Osteocyte (in vitro differentiated cells): ENCODE measurements around the gene FAM120B. TPM values are rescaled to one million over a fixed set of nuclear protein-coding genes. Genes with fewer than 3 reads are reported as not detected.

Source experiments
- DNase-seq: peaks from one replicate; pipeline ENCODE4 v3.0.0; 2021; ENCODE audit warnings: mixed read lengths; ENCODE audit not compliant: unreplicated experiment; ENCODE audit errors: extremely low spot score
- H3K27ac Mint-ChIP-seq: one replicate; pipeline ENCODE4 v1.8.0; 2021; ENCODE audit warnings: mild to moderate bottlenecking, mixed read lengths; ENCODE audit not compliant: unreplicated experiment
- H3K27me3 Mint-ChIP-seq: one replicate; pipeline ENCODE4 v1.8.0; 2021; ENCODE audit warnings: mixed read lengths; ENCODE audit not compliant: unreplicated experiment
- H3K36me3 Mint-ChIP-seq: one replicate; pipeline ENCODE4 v1.8.0; 2021; ENCODE audit warnings: mixed read lengths; ENCODE audit not compliant: unreplicated experiment
- H3K4me1 Mint-ChIP-seq: one replicate; pipeline ENCODE4 v1.8.0; 2021; ENCODE audit warnings: mixed read lengths; ENCODE audit not compliant: unreplicated experiment
- H3K4me3 Mint-ChIP-seq: one replicate; pipeline ENCODE4 v1.8.0; 2021; ENCODE audit warnings: mild to moderate bottlenecking, moderate library complexity, mixed read lengths; ENCODE audit not compliant: unreplicated experiment
- H3K9me3 Mint-ChIP-seq: one replicate; pipeline ENCODE4 v1.8.0; 2021; ENCODE audit warnings: mixed read lengths; ENCODE audit not compliant: unreplicated experiment
- CTCF ChIP-seq: fragments of 200-600 bp; sonication (generic); IDR thresholded peaks from 2 replicates; pipeline ENCODE4 v1.5.0; 2021; ENCODE audit warnings: antibody characterized with exemption, mild to moderate bottlenecking, moderate library complexity
- total RNA-seq: library from RNA; stranded (reverse); gene quantifications from 2 replicates; pipeline ENCODE4 v1.2.1, GENCODE V29; 2021

FAM120B gene
- total RNA-seq, 1 donor from 2014 or later = 36.9 TPM

GRCh38 chr6:170312876-170313275 is 6.3 kb downstream of the FAM120B start:
- H3K27me3 Mint-ChIP-seq = no peaks in the 10 kb centered on the region
- no peak overlapping the region for H3K4me3 Mint-ChIP-seq
- H3K9me3 Mint-ChIP-seq = no peaks in the 10 kb centered on the region
- H3K4me1 Mint-ChIP-seq = peaks cover 17% of the 10 kb centered on the region
- TF ChIP-seq CTCF = no peak
- DNase-seq = no peak
- peaks cover 11% of the 10 kb centered on the region for H3K36me3 Mint-ChIP-seq
- H3K27ac Mint-ChIP-seq = no peak overlapping the region

DNA sequence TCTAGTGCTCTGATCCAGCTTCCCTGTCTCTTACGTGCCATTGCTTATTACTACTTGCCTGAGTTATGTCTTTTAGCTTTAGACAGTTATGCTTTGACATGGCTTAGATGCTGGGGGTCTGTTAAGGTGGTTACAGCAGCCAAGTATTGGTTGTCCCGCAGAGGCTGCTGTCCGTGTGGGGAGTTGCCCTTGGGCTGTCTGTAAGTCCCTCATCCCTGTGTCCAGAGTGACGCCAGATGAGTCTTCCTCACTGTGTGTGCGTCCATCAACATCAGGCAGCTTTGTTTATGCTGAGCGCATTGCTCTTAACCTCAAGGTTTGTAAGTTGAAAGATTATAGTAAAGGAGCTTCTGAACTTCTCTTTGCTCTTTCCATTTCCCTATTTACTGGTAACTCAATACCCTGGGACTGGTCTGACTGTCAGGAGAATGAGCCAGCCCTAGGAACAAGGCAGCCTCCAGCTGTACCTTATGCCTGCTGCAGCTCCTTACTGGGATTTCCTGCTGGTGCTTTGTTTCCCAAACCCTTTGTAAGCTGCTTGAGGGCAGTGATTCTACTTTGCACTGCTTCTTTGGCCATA is 7.2 kb downstream of the FAM120B start:
- TF ChIP-seq CTCF = no peak
- Mint-ChIP-seq H3K4me3 (no peak overlapping the region), H3K9me3 (no peaks in the 10 kb centered on the region), H3K36me3 (peaks cover 15% of the 10 kb centered on the region), H3K27me3 (no peaks in the 10 kb centered on the region), H3K27ac (no peak overlapping the region), H3K4me1 (peaks cover 7% of the 10 kb centered on the region)
- no peak for DNase-seq

- no peak overlapping the region for H3K27ac Mint-ChIP-seq
- H3K9me3 Mint-ChIP-seq = no peaks in the 10 kb centered on the region
- no peak for TF ChIP-seq CTCF
- no peak for DNase-seq
- peaks cover 6% of the 10 kb centered on the region for H3K4me1 Mint-ChIP-seq
- no peaks in the 10 kb centered on the region for H3K27me3 Mint-ChIP-seq
- H3K36me3 Mint-ChIP-seq = peaks cover 15% of the 10 kb centered on the region
- no peak overlapping the region for H3K4me3 Mint-ChIP-seq
Observed at GRCh38 chr6:170314983-170315382, 8.4 kb downstream of the FAM120B start.

GRCh38 chr6:170316071-170316470 is 9.5 kb downstream of the FAM120B start:
- no peak for TF ChIP-seq CTCF
- Mint-ChIP-seq H3K4me1 (peaks cover 6% of the 10 kb centered on the region), H3K27me3 (no peaks in the 10 kb centered on the region), H3K36me3 (peaks cover 26% of the 10 kb centered on the region), H3K27ac (no peak overlapping the region), H3K4me3 (no peak overlapping the region), H3K9me3 (no peaks in the 10 kb centered on the region)
- DNase-seq = no peak

DNA sequence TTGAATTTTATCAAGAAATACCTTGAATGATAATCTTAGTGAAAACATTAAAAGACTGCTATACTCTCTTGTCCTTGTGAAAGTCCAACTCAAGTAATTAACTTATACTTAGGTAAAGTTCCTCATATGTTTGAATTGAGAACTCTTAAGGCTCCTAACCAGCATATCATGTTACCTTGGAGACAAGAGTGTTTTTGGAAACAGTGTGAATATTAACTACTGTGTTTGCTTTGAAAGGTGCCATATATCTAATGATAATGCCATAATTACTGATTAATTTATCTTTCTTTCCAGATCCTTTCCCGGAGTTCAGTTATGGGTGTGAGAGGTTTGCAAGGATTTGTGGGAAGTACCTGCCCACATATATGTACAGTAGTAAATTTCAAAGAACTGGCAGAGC is 10.5 kb downstream of the FAM120B start:
- no peak for TF ChIP-seq CTCF
- no peak for DNase-seq
- Mint-ChIP-seq H3K27ac (no peak overlapping the region), H3K9me3 (no peaks in the 10 kb centered on the region), H3K4me3 (no peak overlapping the region), H3K36me3 (peaks cover 29% of the 10 kb centered on the region), H3K27me3 (no peaks in the 10 kb centered on the region), H3K4me1 (peaks cover 6% of the 10 kb centered on the region)
